Stimulated activated CD4-positive, alpha-beta T cell treated with anti-CD3 and anti-CD28 coated beads, Interleukin-1b, Interleukin-23, amount 100 ng/mL, for 48 hours (primary cell): ENCODE data around the gene CCDC40.

Experiments
- DNase-seq: peaks from one replicate; pipeline ENCODE4 v3.0.0-alpha.2; 2020

CCDC40 gene

GRCh38 chr17:80119271-80119791 lies 82.9 kb downstream of the CCDC40 start:
- DNase-seq, result no peak

GRCh38 chr17:80119839-80120238 lies 83.4 kb downstream of the CCDC40 start:
- no peak for DNase-seq

GRCh38 chr17:80122026-80122575 lies 85.7 kb downstream of the CCDC40 start:
- no peak for DNase-seq

- no peak for DNase-seq
These were observed 86.6 kb downstream of the CCDC40 start for GRCh38 chr17:80122926-80123505.

- DNase-seq, result no peak
These were observed 87.3 kb downstream of the CCDC40 start for GRCh38 chr17:80123791-80124190.

- DNase-seq, result no peak
These were observed 88.0 kb downstream of the CCDC40 start for GRCh38 chr17:80124351-80124981.

GRCh38 chr17:80125656-80126448 lies 89.4 kb downstream of the CCDC40 start:
- no peak for DNase-seq

GRCh38 chr17:80126449-80126715 lies 89.9 kb downstream of the CCDC40 start:
- DNase-seq, result no peak

- DNase-seq, result no peak
These were observed 92.6 kb downstream of the CCDC40 start for GRCh38 chr17:80129006-80129565.

GRCh38 chr17:80130992-80131391 lies 94.5 kb downstream of the CCDC40 start:
- no peak for DNase-seq

GRCh38 chr17:80132906-80133625 lies 96.6 kb downstream of the CCDC40 start:
- no peak for DNase-seq

- no peak for DNase-seq
These were observed 97.2 kb downstream of the CCDC40 start for GRCh38 chr17:80133626-80133970.

GRCh38 chr17:80137131-80137530 lies 100.7 kb downstream of the CCDC40 start:
- no peak for DNase-seq

GRCh38 chr17:80138856-80139426 lies 102.5 kb downstream of the CCDC40 start:
- DNase-seq, result no peak

GRCh38 chr17:80141463-80142165 lies 105.2 kb downstream of the CCDC40 start:
- no peak for DNase-seq

- no peak for DNase-seq
These were observed 106.5 kb downstream of the CCDC40 start for GRCh38 chr17:80142929-80143328.

- no peak for DNase-seq
These were observed 108.9 kb downstream of the CCDC40 start for GRCh38 chr17:80145076-80146075.

GRCh38 chr17:80146121-80147034 lies 109.9 kb downstream of the CCDC40 start:
- DNase-seq, result no peak

GRCh38 chr17:80147035-80147822 lies 110.8 kb downstream of the CCDC40 start, which contains the start of gene EIF4A3:
TSS of gene EIF4A3 (minus strand) at chr17:80147128. CDS start at chr17:80146961, 167 bp downstream.
- peak; percentile 97 for DNase-seq
